Smooth muscle cell (in vitro differentiated cells): ENCODE data around the gene SLC2A1. TPM values are rescaled to one million over a fixed set of nuclear protein-coding genes. Genes with fewer than 3 reads are reported as not detected.

ENCODE experiments used
- DNase-seq: peaks from one replicate; lab custom pipeline; 2025; ENCODE audit not compliant: unreplicated experiment; lab: John Stamatoyannopoulos, UW
- H2AFZ ChIP-seq: fragments of 200-600 bp; sonication (generic); 2 replicates; pipeline ENCODE4 v1.6.0; 2016; ENCODE audit warnings: antibody characterized with exemption, low read depth, mild to moderate bottlenecking
- H3F3A ChIP-seq: fragments of 200-600 bp; sonication (generic); 2 replicates; pipeline ENCODE4 v1.6.0; 2017; ENCODE audit warnings: antibody characterized with exemption, low read depth
- H3K27ac ChIP-seq: fragments of 200-600 bp; sonication (generic); 2 replicates; pipeline ENCODE4 v1.5.1; 2016; ENCODE audit warnings: low read depth, mild to moderate bottlenecking
- H3K27me3 ChIP-seq: fragments of 200-600 bp; sonication (generic); 2 replicates; pipeline ENCODE4 v1.6.1; 2016; ENCODE audit warnings: low read depth, mild to moderate bottlenecking
- H3K36me3 ChIP-seq: fragments of 200-600 bp; sonication (generic); 2 replicates; pipeline ENCODE4 v1.5.1; 2016; ENCODE audit warnings: low read depth
- H3K4me1 ChIP-seq: fragments of 200-600 bp; sonication (generic); 2 replicates; pipeline ENCODE4 v1.5.1; 2016; ENCODE audit warnings: low read depth
- H3K4me2 ChIP-seq: fragments of 200-600 bp; sonication (generic); 2 replicates; pipeline ENCODE4 v1.6.0; 2016; ENCODE audit warnings: mild to moderate bottlenecking
- H3K4me3 ChIP-seq: fragments of 200-600 bp; sonication (generic); 2 replicates; pipeline ENCODE4 v1.5.1; 2016; ENCODE audit warnings: mild to moderate bottlenecking
- H3K79me2 ChIP-seq: fragments of 200-600 bp; sonication (generic); 2 replicates; pipeline ENCODE4 v1.6.0; 2016; ENCODE audit warnings: low read depth, mild to moderate bottlenecking
- H3K9ac ChIP-seq: fragments of 200-600 bp; sonication (generic); 2 replicates; pipeline ENCODE4 v1.6.0; 2016; ENCODE audit warnings: low read depth
- H3K9me3 ChIP-seq: fragments of 200-600 bp; sonication (generic); replicated peaks from 2 replicates; pipeline ENCODE4 v1.5.1; 2016; ENCODE audit warnings: low read depth
- H4K20me1 ChIP-seq: fragments of 200-600 bp; sonication (generic); 2 replicates; pipeline ENCODE4 v1.6.0; 2016; ENCODE audit warnings: low read depth
- CTCF ChIP-seq: fragments of 200-600 bp; sonication (generic); IDR thresholded peaks from 2 replicates; pipeline ENCODE4 v1.5.1; 2017; ENCODE audit warnings: borderline replicate concordance, mild to moderate bottlenecking, antibody characterized with exemption; ENCODE audit not compliant: insufficient read depth, poor library complexity, severe bottlenecking
- WGBS: methylation state at CpG from one replicate; pipeline ENCODE4 v1.1.7; 2016; ENCODE audit warnings: low lambda C conversion rate; 5-methylcytosine and 5-hydroxymethylcytosine counted together
- polyA plus RNA-seq: library from polyadenylated mRNA; unstranded; fragments of >200 nt; fragmentation: Nextera tagmentation; extraction: Ambion mirVana; gene quantifications from 2 replicates; pipeline ENCODE4 v1.2.1, GENCODE V29; 2016
- total RNA-seq: library from RNA; depleted of rRNA; stranded (reverse); fragments of >200 nt; gene quantifications from 2 replicates; pipeline ENCODE4 v1.2.3, GENCODE V29; 2014

Gene SLC2A1
- total and polyA plus RNA-seq, 2 experiments from 2014 or later, result 275 to 1,091 TPM

GRCh38 chr1:42889264-42889663 lies 69.4 kb downstream of the SLC2A1 start:
- H3K4me1 ChIP-seq, result no peaks in the 10 kb centered on the region
- no peak overlapping the region for H3K4me2 ChIP-seq
- H3K9me3 ChIP-seq, result no peaks in the 10 kb centered on the region
- no peak for TF ChIP-seq CTCF
- H3K79me2 ChIP-seq, result no peaks in the 10 kb centered on the region
- no peaks in the 10 kb centered on the region for H3K36me3 ChIP-seq
- H3K27me3 ChIP-seq, result no peaks in the 10 kb centered on the region
- H4K20me1 ChIP-seq, result no peaks in the 10 kb centered on the region
- WGBS, result 66% methylated on average over 4 of the region's 4 CpGs
- no peak overlapping the region for H3K9ac ChIP-seq
- DNase-seq, result no peak
- H3K4me3 ChIP-seq, result no peak overlapping the region
- H3F3A ChIP-seq, result no peaks in the 10 kb centered on the region
- no peak overlapping the region for H2AFZ ChIP-seq
- no peak overlapping the region for H3K27ac ChIP-seq

- Histone ChIP-seq H3F3A (no peaks in the 10 kb centered on the region), H3K9ac (no peak overlapping the region), H3K4me3 (no peak overlapping the region), H4K20me1 (no peaks in the 10 kb centered on the region), H3K9me3 (no peaks in the 10 kb centered on the region), H3K36me3 (no peaks in the 10 kb centered on the region), H2AFZ (no peak overlapping the region), H3K4me1 (no peaks in the 10 kb centered on the region), H3K27me3 (no peaks in the 10 kb centered on the region), H3K4me2 (no peak overlapping the region), H3K79me2 (no peaks in the 10 kb centered on the region), H3K27ac (no peak overlapping the region)
- TF ChIP-seq CTCF, result no peak
- no peak for DNase-seq
- WGBS, result 91% methylated on average over 31 of the region's 31 CpGs
Observed at GRCh38 chr1:42888013-42888633, 70.5 kb downstream of the SLC2A1 start.

GRCh38 chr1:42887366-42887765 lies 71.3 kb downstream of the SLC2A1 start:
- WGBS, result 94% methylated on average over 20 of the region's 20 CpGs
- H3K4me3 ChIP-seq, result no peak overlapping the region
- H3K4me2 ChIP-seq, result no peak overlapping the region
- H4K20me1 ChIP-seq, result no peaks in the 10 kb centered on the region
- no peaks in the 10 kb centered on the region for H3K4me1 ChIP-seq
- no peaks in the 10 kb centered on the region for H3K36me3 ChIP-seq
- H3K9me3 ChIP-seq, result no peaks in the 10 kb centered on the region
- H3K27ac ChIP-seq, result no peak overlapping the region
- DNase-seq, result no peak
- H3K79me2 ChIP-seq, result no peaks in the 10 kb centered on the region
- H3K27me3 ChIP-seq, result no peaks in the 10 kb centered on the region
- no peak for TF ChIP-seq CTCF
- H2AFZ ChIP-seq, result no peak overlapping the region
- no peak overlapping the region for H3K9ac ChIP-seq
- no peaks in the 10 kb centered on the region for H3F3A ChIP-seq

- Histone ChIP-seq H3K4me3 (no peak overlapping the region), H3K36me3 (no peaks in the 10 kb centered on the region), H2AFZ (no peak overlapping the region), H3K27ac (no peak overlapping the region), H3K9ac (no peak overlapping the region), H3K4me1 (no peaks in the 10 kb centered on the region), H3K79me2 (no peaks in the 10 kb centered on the region), H3F3A (no peaks in the 10 kb centered on the region), H4K20me1 (no peaks in the 10 kb centered on the region), H3K4me2 (no peak overlapping the region), H3K27me3 (no peaks in the 10 kb centered on the region), H3K9me3 (no peaks in the 10 kb centered on the region)
- DNase-seq, result no peak
- no peak for TF ChIP-seq CTCF
- WGBS, result 96% methylated on average over 21 of the region's 21 CpGs
Observed at GRCh38 chr1:42886800-42887199, 71.9 kb downstream of the SLC2A1 start.
